HCT116 (cell line): ENCODE results near the gene UGT2B17. TPM values are rescaled to one million over a fixed set of nuclear protein-coding genes. Genes with fewer than 3 reads are reported as not detected.

ENCODE experiments used
- ATAC-seq: fragments of 200-7000 bp; cut with Tn5 transposase; 2 replicates; pipeline ENCODE4 v1.9.1; 2020; ENCODE audit warnings: mild to moderate bottlenecking, moderate library complexity
- BruUV-seq: library from RNA; stranded (reverse); fragments of 400-500 nt; replicated peaks from 2 replicates; lab custom pipeline; 2021; lab: Mats Ljungman, UMichigan
- CTCF ChIA-PET: fragments of 300-600 bp; sonication (Branson Sonifier 250); formaldehyde crosslinking; loops from one replicate; lab custom pipeline; 2021; ENCODE audit warnings: antibody characterized with exemption; lab: Charles Lee
- POLR2A ChIA-PET: fragments of 300-600, 350-600 bp; sonication (Branson Sonifier 250); formaldehyde crosslinking; loops from one replicate; lab custom pipeline; 2021; ENCODE audit warnings: antibody characterized with exemption; lab: Charles Lee
- RAD21 ChIA-PET, 2 experiments: fragments of 300-600 bp; sonication (Branson Sonifier 250); formaldehyde crosslinking; loops; one replicate each; lab custom pipeline; 2023; ENCODE audit warnings: low total read pairs in 2 of 2; ENCODE audit not compliant: uncharacterized antibody in 2 of 2, unreplicated experiment in 2 of 2, low non-redundant PET in 1 of 2; lab: Charles Lee
- DNase-seq: peaks from one replicate; pipeline ENCODE4 v3.0.0-alpha.2; 2010; ENCODE audit warnings: low read depth, low spot score
- H2AFZ ChIP-seq: fragments of 200-600 bp; shearing (Covaris generic), sonication (generic); 2 replicates; pipeline ENCODE4 v1.6.1; 2017; ENCODE audit warnings: low read depth, mixed run types, mixed read lengths, antibody characterized with exemption, low read length; ENCODE audit not compliant: poor library complexity, severe bottlenecking
- H3K27ac ChIP-seq: 2 replicates; pipeline ENCODE4 v1.5.1; 2012; ENCODE audit warnings: low read depth, low read length
- H3K27me3 ChIP-seq: fragments of 200-600 bp; sonication (generic); 2 replicates; pipeline ENCODE4 v1.6.1; 2016; ENCODE audit warnings: mixed run types, low read length, mixed read lengths; ENCODE audit not compliant: insufficient read depth
- H3K36me3 ChIP-seq, 2 experiments: fragments of 200-500 bp in 1 of 2; fragments of 200-600 bp in 1 of 2; sonication (Bioruptor generic) in 1 of 2; sonication (generic) in 1 of 2; 2 replicates each; pipeline versions ENCODE4 v1.5.1 to v1.6.1; 2014 to 2016; ENCODE audit warnings: low read length in 2 of 2, inconsistent platforms in 1 of 2, mixed read lengths in 1 of 2, mixed run types in 1 of 2; ENCODE audit not compliant: insufficient read depth in 2 of 2, control insufficient read depth in 1 of 2
- H3K4me1 ChIP-seq, 2 experiments: fragments of 200-600 bp in 1 of 2; sonication (generic) in 1 of 2; 2 replicates each; pipeline versions ENCODE4 v1.5.1 to v1.6.1; 2012 to 2017; ENCODE audit warnings: low read length in 2 of 2, inconsistent platforms in 1 of 2, mild to moderate bottlenecking in 1 of 2, mixed read lengths in 1 of 2, mixed run types in 1 of 2, moderate library complexity in 1 of 2; ENCODE audit not compliant: insufficient read depth in 2 of 2, control insufficient read depth in 1 of 2
- H3K4me2 ChIP-seq: fragments of 200-600 bp; sonication (generic); 2 replicates; pipeline ENCODE4 v1.6.1; 2017; ENCODE audit warnings: mixed run types, low read length, mixed read lengths
- H3K4me3 ChIP-seq, 2 experiments: fragments of 200-600 bp in 1 of 2; sonication (generic) in 1 of 2; replicated peaks in 1 of 2; 2 replicates each; pipeline ENCODE4 v1.5.1; 2011 to 2016; ENCODE audit warnings: low read length in 2 of 2, control low read depth in 1 of 2, low read depth in 1 of 2, mild to moderate bottlenecking in 1 of 2, mixed read lengths in 1 of 2, mixed run types in 1 of 2
- H3K79me2 ChIP-seq: fragments of 200-600 bp; sonication (generic); 2 replicates; pipeline ENCODE4 v1.6.1; 2017; ENCODE audit warnings: mild to moderate bottlenecking, mixed run types, low read length, moderate library complexity, mixed read lengths; ENCODE audit not compliant: insufficient read depth
- H3K9ac ChIP-seq: fragments of 200-600 bp; sonication (generic); 2 replicates; pipeline ENCODE4 v1.6.1; 2016; ENCODE audit warnings: low read length, mixed read lengths
- H3K9me2 ChIP-seq: fragments of 200-600 bp; sonication (generic), shearing (Covaris generic); 2 replicates; pipeline ENCODE4 v1.6.1; 2017; ENCODE audit warnings: mixed run types, mild to moderate bottlenecking, moderate library complexity; ENCODE audit not compliant: insufficient read depth
- H3K9me3 ChIP-seq, 2 experiments: fragments of 200-500 bp in 1 of 2; fragments of 200-600 bp in 1 of 2; sonication (Bioruptor generic) in 1 of 2; sonication (generic) in 1 of 2; 2 replicates each; pipeline ENCODE4 v1.6.1; 2014 to 2017; ENCODE audit warnings: low read length in 2 of 2, mixed read lengths in 2 of 2, inconsistent platforms in 1 of 2, low read depth in 1 of 2, mild to moderate bottlenecking in 1 of 2, mixed run types in 1 of 2, moderate library complexity in 1 of 2; ENCODE audit not compliant: control insufficient read depth in 1 of 2, insufficient read depth in 1 of 2
- H4K20me1 ChIP-seq: fragments of 200-600 bp; sonication (generic), shearing (Covaris generic); 2 replicates; pipeline ENCODE4 v1.6.1; 2017; ENCODE audit warnings: mixed run types, mild to moderate bottlenecking, moderate library complexity; ENCODE audit not compliant: insufficient read depth
- JUND ChIP-seq: IDR thresholded peaks from 2 replicates; pipeline ENCODE4 v1.6.1; 2012
- RAD21 ChIP-seq: IDR thresholded peaks from 2 replicates; pipeline ENCODE4 v1.6.1; 2012; ENCODE audit warnings: low read depth, mild to moderate bottlenecking
- SIN3A ChIP-seq: IDR thresholded peaks from 2 replicates; pipeline ENCODE4 v1.6.1; 2012; ENCODE audit warnings: low read depth
- SP1 ChIP-seq: IDR thresholded peaks from 2 replicates; pipeline ENCODE4 v1.6.1; 2012; ENCODE audit warnings: low read depth
- SRF ChIP-seq: IDR thresholded peaks from 2 replicates; pipeline ENCODE4 v1.6.1; 2012; ENCODE audit warnings: low read depth
- YY1 ChIP-seq: IDR thresholded peaks from 2 replicates; pipeline ENCODE4 v1.6.1; 2011; ENCODE audit warnings: low read length, low read depth, moderate library complexity, mild to moderate bottlenecking; ENCODE audit not compliant: insufficient replicate concordance; ENCODE audit errors: extremely low read depth
- intact Hi-C: fragments of 100-400 bp; cut with micrococcal nuclease; formaldehyde crosslinking; loops from 2 replicates; pipeline ENCODE4 v1.10.0; 2022
- total RNA-seq: library from RNA; stranded (reverse); gene quantifications from one replicate; pipeline ENCODE4 v1.2.1, GENCODE V29; 2021; ENCODE audit not compliant: unreplicated experiment
- TF ChIP-seq, protein P1 (sequence below): IDR thresholded peaks from 2 replicates; pipeline ENCODE4 v1.6.1; 2012; ENCODE audit warnings: low read depth
- TF ChIP-seq, protein P2 (sequence below): IDR thresholded peaks from 2 replicates; pipeline ENCODE4 v1.6.1; 2012
- TF ChIP-seq, protein P3 (sequence below), 3 experiments: fragments of 200-600 bp in 1 of 3; sonication (generic) in 1 of 3; IDR thresholded peaks in 2 of 3; conservative IDR thresholded peaks in 1 of 3; 2 replicates each; pipeline ENCODE4 v1.5.1; 2012 to 2017; ENCODE audit warnings: low read depth in 2 of 3, low read length in 2 of 3, antibody characterized with exemption in 1 of 3, borderline replicate concordance in 1 of 3, control low read depth in 1 of 3, mild to moderate bottlenecking in 1 of 3, mixed read lengths in 1 of 3, mixed run types in 1 of 3, moderate library complexity in 1 of 3; ENCODE audit not compliant: insufficient read depth in 1 of 3
- TF ChIP-seq, protein P4 (sequence below): IDR thresholded peaks from 2 replicates; pipeline ENCODE4 v1.6.1; 2011; ENCODE audit warnings: mild to moderate bottlenecking, low read length, moderate library complexity; ENCODE audit not compliant: insufficient replicate concordance; ENCODE audit errors: extremely low read depth

UGT2B17 gene
- total RNA-seq, 1 experiment from 2014 or later, result not detected

DNA sequence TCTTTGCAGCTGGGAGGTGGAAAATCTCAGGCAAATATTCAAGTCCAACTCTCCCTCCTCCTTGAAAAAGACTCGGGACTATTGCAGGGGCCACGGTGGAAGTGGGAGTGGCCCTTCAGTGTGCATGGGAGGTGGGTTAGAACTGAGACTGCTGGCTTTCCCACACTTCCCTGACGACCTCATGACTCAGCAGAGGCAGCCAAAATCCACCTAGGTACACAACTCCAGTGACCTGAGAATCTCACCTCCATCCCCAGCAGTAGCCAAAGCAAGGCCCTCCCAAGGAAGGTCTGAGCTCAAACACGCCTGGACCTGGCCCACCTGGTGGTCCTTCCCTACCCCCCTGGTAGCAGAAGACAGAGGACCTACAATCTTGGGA, 6.2 kb upstream of the UGT2B17 start:
- no peak overlapping the region for H2AFZ ChIP-seq
- no peaks in the 10 kb centered on the region for H3K9me2 ChIP-seq
- no peaks in the 10 kb centered on the region for H3K79me2 ChIP-seq
- no peak overlapping the region for H3K9ac ChIP-seq
- intact Hi-C loops, result no loop called here
- ATAC-seq (no peak), DNase-seq (no peak)
- POLR2A ChIA-PET, result no interaction called here
- no peak overlapping the region for H3K4me3 ChIP-seq
- no peak overlapping the region for H3K4me2 ChIP-seq
- H3K27me3 ChIP-seq, result no peaks in the 10 kb centered on the region
- TF ChIP-seq RAD21 (no peak), JUND (no peak)
- TF ChIP-seq, protein P1, sequence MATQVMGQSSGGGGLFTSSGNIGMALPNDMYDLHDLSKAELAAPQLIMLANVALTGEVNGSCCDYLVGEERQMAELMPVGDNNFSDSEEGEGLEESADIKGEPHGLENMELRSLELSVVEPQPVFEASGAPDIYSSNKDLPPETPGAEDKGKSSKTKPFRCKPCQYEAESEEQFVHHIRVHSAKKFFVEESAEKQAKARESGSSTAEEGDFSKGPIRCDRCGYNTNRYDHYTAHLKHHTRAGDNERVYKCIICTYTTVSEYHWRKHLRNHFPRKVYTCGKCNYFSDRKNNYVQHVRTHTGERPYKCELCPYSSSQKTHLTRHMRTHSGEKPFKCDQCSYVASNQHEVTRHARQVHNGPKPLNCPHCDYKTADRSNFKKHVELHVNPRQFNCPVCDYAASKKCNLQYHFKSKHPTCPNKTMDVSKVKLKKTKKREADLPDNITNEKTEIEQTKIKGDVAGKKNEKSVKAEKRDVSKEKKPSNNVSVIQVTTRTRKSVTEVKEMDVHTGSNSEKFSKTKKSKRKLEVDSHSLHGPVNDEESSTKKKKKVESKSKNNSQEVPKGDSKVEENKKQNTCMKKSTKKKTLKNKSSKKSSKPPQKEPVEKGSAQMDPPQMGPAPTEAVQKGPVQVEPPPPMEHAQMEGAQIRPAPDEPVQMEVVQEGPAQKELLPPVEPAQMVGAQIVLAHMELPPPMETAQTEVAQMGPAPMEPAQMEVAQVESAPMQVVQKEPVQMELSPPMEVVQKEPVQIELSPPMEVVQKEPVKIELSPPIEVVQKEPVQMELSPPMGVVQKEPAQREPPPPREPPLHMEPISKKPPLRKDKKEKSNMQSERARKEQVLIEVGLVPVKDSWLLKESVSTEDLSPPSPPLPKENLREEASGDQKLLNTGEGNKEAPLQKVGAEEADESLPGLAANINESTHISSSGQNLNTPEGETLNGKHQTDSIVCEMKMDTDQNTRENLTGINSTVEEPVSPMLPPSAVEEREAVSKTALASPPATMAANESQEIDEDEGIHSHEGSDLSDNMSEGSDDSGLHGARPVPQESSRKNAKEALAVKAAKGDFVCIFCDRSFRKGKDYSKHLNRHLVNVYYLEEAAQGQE, result no peak
- no peaks in the 10 kb centered on the region for H3K4me1 ChIP-seq
- BruUV-seq, result no TSS peak
- no peaks in the 10 kb centered on the region for H3K36me3 ChIP-seq
- RAD21 ChIA-PET, result no interaction called here
- H4K20me1 ChIP-seq, result no peaks in the 10 kb centered on the region
- no peak overlapping the region for H3K27ac ChIP-seq
- no peaks in the 10 kb centered on the region for H3K9me3 ChIP-seq
- CTCF ChIA-PET, result no interaction called here

DNA sequence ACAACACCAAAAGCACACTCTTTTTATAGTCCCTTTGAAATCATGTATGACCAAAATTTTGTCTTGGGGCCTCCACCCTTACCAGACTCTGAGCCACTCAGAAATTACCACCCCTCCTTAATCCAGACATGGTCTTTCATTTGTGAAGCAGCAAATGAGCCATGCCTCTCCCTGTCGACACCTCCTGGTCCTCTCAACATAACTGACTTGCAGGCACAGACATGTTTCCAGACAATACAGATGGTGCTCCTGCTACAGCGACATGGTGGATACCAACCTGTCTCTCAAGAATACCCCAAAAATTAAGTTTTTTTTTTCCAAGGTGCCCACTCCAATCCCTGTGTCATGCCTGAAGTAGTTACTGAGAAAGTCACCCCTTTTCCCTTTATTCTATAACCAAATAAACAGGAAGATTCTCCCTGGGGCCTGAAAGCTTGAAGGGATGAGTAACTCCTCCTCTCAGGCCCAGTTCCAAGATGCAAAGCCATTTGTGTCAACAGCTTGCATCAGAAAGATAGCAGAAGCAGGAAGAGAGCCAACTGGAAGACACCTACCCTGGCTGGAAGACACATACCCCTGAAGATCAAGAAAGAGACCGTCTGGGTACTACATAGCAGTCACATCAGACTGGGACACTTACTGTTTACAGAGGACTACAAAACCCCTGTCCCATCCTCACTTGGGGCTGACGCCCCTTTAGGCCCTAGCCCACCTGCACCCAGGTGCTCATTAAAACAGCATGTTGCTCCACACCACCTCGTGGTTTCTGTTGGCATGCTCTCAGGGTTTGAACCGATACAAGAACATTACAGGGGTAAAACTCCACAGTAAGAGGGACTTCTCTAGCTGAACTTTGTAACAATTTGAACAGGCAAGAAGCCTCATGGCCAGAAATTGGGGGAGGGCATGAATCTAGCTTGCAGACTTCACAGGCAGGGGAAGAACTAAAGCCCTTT, 5.5 kb upstream of the UGT2B17 start:
- BruUV-seq, result no TSS peak
- Histone ChIP-seq H3K27ac (no peak overlapping the region), H2AFZ (no peak overlapping the region), H3K79me2 (no peaks in the 10 kb centered on the region), H3K36me3 (no peaks in the 10 kb centered on the region), H3K4me2 (no peak overlapping the region), H3K4me3 (no peak overlapping the region), H3K27me3 (no peaks in the 10 kb centered on the region), H3K9me2 (no peaks in the 10 kb centered on the region), H3K4me1 (no peaks in the 10 kb centered on the region), H3K9ac (no peak overlapping the region), H4K20me1 (no peaks in the 10 kb centered on the region), H3K9me3 (no peaks in the 10 kb centered on the region)
- intact Hi-C loops, result no loop called here
- ChIA-PET POLR2A (no interaction called here), CTCF (no interaction called here), RAD21 (no interaction called here)
- DNase-seq, result no peak
- ATAC-seq, result no peak
- TF ChIP-seq RAD21, result no peak
- TF ChIP-seq, protein P2, sequence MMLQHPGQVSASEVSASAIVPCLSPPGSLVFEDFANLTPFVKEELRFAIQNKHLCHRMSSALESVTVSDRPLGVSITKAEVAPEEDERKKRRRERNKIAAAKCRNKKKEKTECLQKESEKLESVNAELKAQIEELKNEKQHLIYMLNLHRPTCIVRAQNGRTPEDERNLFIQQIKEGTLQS, result no peak
- TF ChIP-seq SRF, result no peak
- TF ChIP-seq SIN3A, result no peak
- TF ChIP-seq YY1, result no peak
- TF ChIP-seq, protein P3, sequence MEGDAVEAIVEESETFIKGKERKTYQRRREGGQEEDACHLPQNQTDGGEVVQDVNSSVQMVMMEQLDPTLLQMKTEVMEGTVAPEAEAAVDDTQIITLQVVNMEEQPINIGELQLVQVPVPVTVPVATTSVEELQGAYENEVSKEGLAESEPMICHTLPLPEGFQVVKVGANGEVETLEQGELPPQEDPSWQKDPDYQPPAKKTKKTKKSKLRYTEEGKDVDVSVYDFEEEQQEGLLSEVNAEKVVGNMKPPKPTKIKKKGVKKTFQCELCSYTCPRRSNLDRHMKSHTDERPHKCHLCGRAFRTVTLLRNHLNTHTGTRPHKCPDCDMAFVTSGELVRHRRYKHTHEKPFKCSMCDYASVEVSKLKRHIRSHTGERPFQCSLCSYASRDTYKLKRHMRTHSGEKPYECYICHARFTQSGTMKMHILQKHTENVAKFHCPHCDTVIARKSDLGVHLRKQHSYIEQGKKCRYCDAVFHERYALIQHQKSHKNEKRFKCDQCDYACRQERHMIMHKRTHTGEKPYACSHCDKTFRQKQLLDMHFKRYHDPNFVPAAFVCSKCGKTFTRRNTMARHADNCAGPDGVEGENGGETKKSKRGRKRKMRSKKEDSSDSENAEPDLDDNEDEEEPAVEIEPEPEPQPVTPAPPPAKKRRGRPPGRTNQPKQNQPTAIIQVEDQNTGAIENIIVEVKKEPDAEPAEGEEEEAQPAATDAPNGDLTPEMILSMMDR (IDR thresholded peaks at IDR 0.05 in 2 of 3, conservative IDR thresholded peaks at IDR 0.05 in 1 of 3; ENCODE audit: borderline replicate concordance in 1 of 3, insufficient read depth in 1 of 3, low read depth in 2 of 3, low read length in 2 of 3), result no peak
- TF ChIP-seq, protein P4, sequence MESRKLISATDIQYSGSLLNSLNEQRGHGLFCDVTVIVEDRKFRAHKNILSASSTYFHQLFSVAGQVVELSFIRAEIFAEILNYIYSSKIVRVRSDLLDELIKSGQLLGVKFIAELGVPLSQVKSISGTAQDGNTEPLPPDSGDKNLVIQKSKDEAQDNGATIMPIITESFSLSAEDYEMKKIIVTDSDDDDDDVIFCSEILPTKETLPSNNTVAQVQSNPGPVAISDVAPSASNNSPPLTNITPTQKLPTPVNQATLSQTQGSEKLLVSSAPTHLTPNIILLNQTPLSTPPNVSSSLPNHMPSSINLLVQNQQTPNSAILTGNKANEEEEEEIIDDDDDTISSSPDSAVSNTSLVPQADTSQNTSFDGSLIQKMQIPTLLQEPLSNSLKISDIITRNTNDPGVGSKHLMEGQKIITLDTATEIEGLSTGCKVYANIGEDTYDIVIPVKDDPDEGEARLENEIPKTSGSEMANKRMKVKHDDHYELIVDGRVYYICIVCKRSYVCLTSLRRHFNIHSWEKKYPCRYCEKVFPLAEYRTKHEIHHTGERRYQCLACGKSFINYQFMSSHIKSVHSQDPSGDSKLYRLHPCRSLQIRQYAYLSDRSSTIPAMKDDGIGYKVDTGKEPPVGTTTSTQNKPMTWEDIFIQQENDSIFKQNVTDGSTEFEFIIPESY, result no peak
- TF ChIP-seq SP1, result no peak
